H1 (cell line): ENCODE results near the gene NOC4L. TPM values are rescaled to one million over a fixed set of nuclear protein-coding genes. Genes with fewer than 3 reads are reported as not detected.

Source experiments
- CTCF ChIA-PET: fragments of 300-600 bp; sonication (Branson Sonifier 250); formaldehyde crosslinking; loops from one replicate; lab custom pipeline; 2021; ENCODE audit not compliant: partially characterized antibody; lab: Charles Lee
- POLR2A ChIA-PET: fragments of 300-600 bp; sonication (Branson Sonifier 250); formaldehyde crosslinking; loops from one replicate; lab custom pipeline; 2021; ENCODE audit warnings: inconsistent platforms; ENCODE audit not compliant: partially characterized antibody; lab: Charles Lee
- DNase-seq, 2 experiments: peaks; one replicate each; pipeline versions ENCODE4 v3.0.0 to v3.0.0-alpha.2; 2010 to 2022; ENCODE audit warnings: low spot score in 2 of 2, low read depth in 1 of 2, mixed read lengths in 1 of 2
- FAIRE-seq: peaks from 2 replicates; lab custom pipeline; 2011; peaks lifted over from hg19 to GRCh38; lab: Jason Lieb, UNC
- H2AFZ ChIP-seq: 2 replicates; pipeline ENCODE4 v1.8.1; 2012; ENCODE audit warnings: low read length, inconsistent platforms
- H2AK5ac ChIP-seq: 2 replicates; pipeline ENCODE4 v1.6.1; 2013; ENCODE audit warnings: low read depth, low read length
- H2BK120ac ChIP-seq: replicated peaks from 2 replicates; pipeline ENCODE3; 2013; ENCODE audit warnings: low read depth, low read length, inconsistent platforms
- H2BK12ac ChIP-seq: 2 replicates; pipeline ENCODE4 v1.6.1; 2013; ENCODE audit warnings: low read depth, low read length
- H2BK15ac ChIP-seq: 2 replicates; pipeline ENCODE4 v1.6.1; 2013; ENCODE audit warnings: low read length
- H2BK20ac ChIP-seq: 2 replicates; pipeline ENCODE4 v1.6.1; 2013; ENCODE audit warnings: low read length
- H2BK5ac ChIP-seq: 2 replicates; pipeline ENCODE4 v1.6.1; 2013; ENCODE audit warnings: low read depth, low read length
- H3K14ac ChIP-seq: 2 replicates; pipeline ENCODE4 v1.6.1; 2013; ENCODE audit warnings: inconsistent platforms; ENCODE audit not compliant: insufficient read length
- H3K18ac ChIP-seq: 2 replicates; pipeline ENCODE4 v1.6.1; 2013; ENCODE audit warnings: low read length; ENCODE audit errors: extremely low read depth
- H3K23ac ChIP-seq: 2 replicates; pipeline ENCODE4 v1.6.1; 2013; ENCODE audit warnings: inconsistent platforms; ENCODE audit not compliant: insufficient read length
- H3K23me2 ChIP-seq: 2 replicates; pipeline ENCODE4 v1.6.1; 2013; ENCODE audit warnings: low read depth, low read length
- H3K27ac ChIP-seq: 2 replicates; pipeline ENCODE4 v1.6.1; 2011; ENCODE audit warnings: low read depth, low read length, inconsistent platforms
- H3K27me3 ChIP-seq, 4 experiments: replicated peaks in 1 of 4; 1 replicate in 1 of 4; 2 replicates in 3 of 4; pipeline versions ENCODE4 v1.6.1 to v1.8.1; 2011 to 2013; ENCODE audit warnings: low read length in 3 of 4, mild to moderate bottlenecking in 3 of 4, inconsistent platforms in 2 of 4, mixed read lengths in 2 of 4, moderate library complexity in 1 of 4; ENCODE audit not compliant: control insufficient read depth in 3 of 4, insufficient read depth in 3 of 4; ENCODE audit errors: extremely low read depth in 1 of 4
- H3K36me3 ChIP-seq, 4 experiments: 2 replicates each; pipeline versions ENCODE4 v1.6.1 to v1.8.1; 2011 to 2013; ENCODE audit warnings: mild to moderate bottlenecking in 4 of 4, low read length in 3 of 4, moderate library complexity in 2 of 4, control low read depth in 1 of 4, inconsistent platforms in 1 of 4; ENCODE audit not compliant: insufficient read depth in 4 of 4, control insufficient read depth in 2 of 4
- H3K4ac ChIP-seq: replicated peaks from 2 replicates; pipeline ENCODE3; 2013; ENCODE audit warnings: low read length, low read depth, mixed read lengths, inconsistent platforms; ENCODE audit not compliant: insufficient read length
- H3K4me1 ChIP-seq, 4 experiments: replicated peaks in 1 of 4; 1 replicate in 1 of 4; 2 replicates in 3 of 4; pipeline versions ENCODE4 v1.6.1 to v1.8.1; 2011 to 2013; ENCODE audit warnings: low read length in 3 of 4, inconsistent platforms in 2 of 4, mixed read lengths in 1 of 4; ENCODE audit not compliant: insufficient read depth in 4 of 4, control insufficient read depth in 3 of 4
- H3K4me2 ChIP-seq, 2 experiments: 2 replicates each; pipeline versions ENCODE4 v1.6.1 to v1.8.1; 2011 to 2013; ENCODE audit warnings: low read depth in 2 of 2, low read length in 2 of 2, control low read depth in 1 of 2, inconsistent platforms in 1 of 2, mild to moderate bottlenecking in 1 of 2; ENCODE audit not compliant: insufficient read depth in 1 of 2
- H3K4me3 ChIP-seq, 4 experiments: fragments of 200-600, 300-600 bp in 1 of 4; sonication (generic), shearing (Covaris generic), sonication (Bioruptor Twin) in 1 of 4; 2 replicates each; pipeline versions ENCODE4 v1.5.1 to v1.8.1; 2011 to 2016; ENCODE audit warnings: low read length in 4 of 4, low read depth in 3 of 4, control low read depth in 2 of 4, inconsistent platforms in 2 of 4, mild to moderate bottlenecking in 2 of 4, mixed read lengths in 1 of 4, moderate library complexity in 1 of 4; ENCODE audit not compliant: insufficient read depth in 2 of 4; ENCODE audit errors: extremely low read depth in 1 of 4
- H3K56ac ChIP-seq: replicated peaks from 2 replicates; pipeline ENCODE3; 2013; ENCODE audit warnings: low read depth, mild to moderate bottlenecking, mixed read lengths, low read length, inconsistent platforms; ENCODE audit not compliant: insufficient read length
- H3K79me1 ChIP-seq: 2 replicates; pipeline ENCODE4 v1.6.1; 2013; ENCODE audit warnings: low read depth, low read length, control low read depth
- H3K79me2 ChIP-seq, 2 experiments: 2 replicates each; pipeline versions ENCODE4 v1.6.1 to v1.8.1; 2012 to 2013; ENCODE audit warnings: low read length in 2 of 2, mild to moderate bottlenecking in 2 of 2, inconsistent platforms in 1 of 2; ENCODE audit not compliant: insufficient read depth in 2 of 2, control insufficient read depth in 1 of 2
- H3K9ac ChIP-seq, 4 experiments: replicated peaks in 1 of 4; 1 replicate in 1 of 4; 2 replicates in 3 of 4; pipeline versions ENCODE4 v1.6.1 to v1.8.1; 2011 to 2013; ENCODE audit warnings: low read depth in 3 of 4, low read length in 3 of 4, control low read depth in 2 of 4, mild to moderate bottlenecking in 2 of 4, moderate library complexity in 2 of 4, inconsistent platforms in 1 of 4; ENCODE audit errors: extremely low read depth in 1 of 4
- H3K9me3 ChIP-seq, 2 experiments: 2 replicates each; pipeline versions ENCODE4 v1.6.1 to v1.8.1; 2012 to 2013; ENCODE audit warnings: mild to moderate bottlenecking in 2 of 2, moderate library complexity in 2 of 2, control low read depth in 1 of 2, inconsistent platforms in 1 of 2, low read depth in 1 of 2, low read length in 1 of 2, mixed read lengths in 1 of 2; ENCODE audit not compliant: insufficient read depth in 2 of 2
- H4K20me1 ChIP-seq, 2 experiments: replicated peaks in 1 of 2; 2 replicates each; pipeline versions ENCODE3 to v1.8.1; 2011 to 2013; ENCODE audit warnings: inconsistent platforms in 2 of 2, low read length in 2 of 2, mild to moderate bottlenecking in 1 of 2; ENCODE audit not compliant: insufficient read depth in 2 of 2, control insufficient read depth in 1 of 2
- H4K5ac ChIP-seq: 2 replicates; pipeline ENCODE4 v1.6.1; 2013; ENCODE audit warnings: low read length, low read depth, mixed read lengths, inconsistent platforms; ENCODE audit not compliant: insufficient read length
- H4K8ac ChIP-seq: 2 replicates; pipeline ENCODE4 v1.8.0; 2013; ENCODE audit warnings: mild to moderate bottlenecking, moderate library complexity, low read length, inconsistent platforms; ENCODE audit not compliant: insufficient read depth; ENCODE audit errors: extremely low read depth
- H4K91ac ChIP-seq: replicated peaks from 2 replicates; pipeline ENCODE3; 2013; ENCODE audit warnings: low read length, mixed read lengths, inconsistent platforms; ENCODE audit not compliant: insufficient read length
- CTCF ChIP-seq, 3 experiments: IDR thresholded peaks; 1 replicate in 2 of 3; 2 replicates in 1 of 3; pipeline versions ENCODE4 v1.5.1 to v1.6.1; 2011; ENCODE audit warnings: low read length in 3 of 3, mild to moderate bottlenecking in 3 of 3, inconsistent platforms in 2 of 3, low read depth in 1 of 3, moderate library complexity in 1 of 3; ENCODE audit not compliant: insufficient read depth in 1 of 3; ENCODE audit errors: control extremely low read depth in 1 of 3
- KDM4A ChIP-seq: IDR thresholded peaks from one replicate; pipeline ENCODE4 v1.7.1; 2012; ENCODE audit warnings: low read depth, mild to moderate bottlenecking, moderate library complexity, low read length, inconsistent platforms; ENCODE audit not compliant: severe bottlenecking
- TAF7 ChIP-seq: optimal IDR thresholded peaks from 2 replicates; pipeline ENCODE3; 2011; ENCODE audit warnings: low read depth, mild to moderate bottlenecking, inconsistent platforms, low read length, moderate library complexity, borderline replicate concordance
- WGBS, 2 experiments: shearing (Covaris generic) in 1 of 2; methylation state at CpG; one replicate each; pipeline versions ENCODE4 v1.1.6 to v1.1.7; 2013 to 2015; ENCODE audit warnings: low lambda C conversion rate in 2 of 2, mixed read lengths in 2 of 2, inconsistent platforms in 1 of 2, low coverage in 1 of 2, missing lambda C conversion rate in 1 of 2; ENCODE audit not compliant: insufficient replicate concordance in 2 of 2, insufficient coverage in 1 of 2, insufficient read length in 1 of 2; ENCODE audit errors: extremely low coverage in 1 of 2, missing lambda C conversion rate in 1 of 2; 5-methylcytosine and 5-hydroxymethylcytosine counted together
- polyA plus RNA-seq, 7 experiments: library from polyadenylated mRNA; depleted of rRNA in 3 of 7; stranded (reverse) in 5 of 7; unstranded in 2 of 7; fragments of >200 nt in 5 of 7; fragments of 200-250 nt in 2 of 7; gene quantifications; 1 replicate in 5 of 7; 2 replicates in 1 of 7; 4 replicates in 1 of 7; pipeline versions ENCODE4 v1.2.1 to v1.2.3, GENCODE V29; 2011 to 2013; ENCODE audit warnings: missing spikeins in 2 of 7, mixed read lengths in 2 of 7
- total RNA-seq: library from RNA; stranded (reverse); fragmentation: NEBNext Ultra II Directional; extraction: Animal tissue kit (Norgen Biotek cat#: 25700); gene quantifications from 2 replicates; pipeline ENCODE4 v1.2.1, GENCODE V29; 2021

Gene NOC4L
- total and polyA plus RNA-seq, 2 of the 8 experiments (the other 6 are each of a cell fraction or from before 2014, with no cell fraction given), result 26.8 to 40.3 TPM

DNA sequence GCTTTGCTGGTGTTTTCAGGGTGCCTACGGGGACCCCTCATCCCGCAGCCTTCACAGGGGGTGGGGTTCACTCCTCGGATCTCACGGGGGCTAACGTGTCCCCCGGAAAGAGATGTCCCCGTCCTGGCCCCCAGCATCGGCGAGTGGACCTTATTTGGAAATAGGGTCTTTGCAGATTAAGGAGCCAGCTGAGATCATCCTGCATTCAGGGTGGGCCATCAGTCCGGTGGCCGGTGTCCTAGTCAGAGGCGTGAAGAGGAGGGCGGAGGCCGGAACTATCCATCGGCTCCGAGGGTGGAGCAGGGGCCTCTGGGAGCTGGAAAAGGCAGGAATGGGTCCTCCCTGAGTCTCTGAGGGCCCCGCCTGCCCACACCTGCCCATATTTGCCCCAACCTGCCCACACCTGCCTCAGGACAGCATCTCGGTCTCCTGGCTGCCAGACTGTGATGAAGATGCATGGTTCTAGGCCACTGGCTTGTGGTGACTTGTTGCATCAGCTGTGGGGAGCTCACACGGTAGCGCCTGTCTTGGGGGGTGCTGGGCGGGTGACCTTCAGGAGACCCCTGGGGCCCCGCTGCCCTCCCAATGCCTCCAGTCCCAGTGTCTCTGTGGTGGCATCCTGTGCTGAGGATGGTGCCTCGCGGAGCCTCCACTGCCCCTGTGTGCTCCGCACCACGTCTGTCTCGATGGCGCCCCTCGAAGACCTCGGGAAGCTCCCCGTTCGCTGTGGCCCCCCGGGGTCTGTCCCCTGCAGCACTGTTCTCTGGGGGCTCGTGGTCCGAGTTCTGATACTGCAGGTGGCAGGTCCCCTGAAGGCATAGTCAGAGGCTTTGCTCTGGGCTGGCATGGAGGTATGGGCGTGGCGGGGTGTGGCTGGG lies 14.7 kb downstream of the NOC4L start:
- POLR2A ChIA-PET, result no interaction called here
- peaks cover 0 to 4% (median 0%) of the 10 kb centered on the region in 4 experiments; a peak in 3 of 7 replicates for H3K27me3 ChIP-seq

More for the DNA sequence above, 14.7 kb downstream of the NOC4L start:
- Histone ChIP-seq H3K23me2 (peaks cover 31% of the 10 kb centered on the region), H3K4me1 (peaks cover 0 to 3% (median 1%) of the 10 kb centered on the region in 4 experiments; a peak in 4 of 7 replicates), H3K56ac (no peak overlapping the region), H2AFZ (no peak overlapping the region), H2BK15ac (no peak overlapping the region), H4K5ac (no peak overlapping the region), H4K20me1 (peaks cover 0 to 30% of the 10 kb centered on the region in 2 experiments), H2BK20ac (no peak overlapping the region), H3K14ac (no peak overlapping the region), H3K9me3 (peaks cover 0 to 20% of the 10 kb centered on the region in 2 experiments; a peak in 3 of 4 replicates), H3K9ac (no peak overlapping the region), H3K4me3 (no peak overlapping the region), H3K4ac (no peak overlapping the region), H2BK5ac (no peak overlapping the region), H2AK5ac (no peak overlapping the region), H2BK12ac (no peak overlapping the region), H3K4me2 (no peak overlapping the region), H3K79me2 (peaks cover 0 to 3% of the 10 kb centered on the region in 2 experiments; a peak in 1 of 4 replicates), H3K18ac (no peak overlapping the region), H3K79me1 (peaks cover 10% of the 10 kb centered on the region; the same call in 1 of the 2 replicates), H3K27ac (no peak overlapping the region), H3K36me3 (peaks cover 8 to 25% (median 20%) of the 10 kb centered on the region in 4 experiments; a peak in 5 of 8 replicates), H3K23ac (no peak overlapping the region), H4K91ac (no peak overlapping the region), H4K8ac (no peak overlapping the region; the same call in 1 of the 2 replicates), H2BK120ac (no peak overlapping the region)
- no peak for TF ChIP-seq CTCF (IDR thresholded peaks at IDR 0.05; ENCODE audit: control extremely low read depth in 1 of 3, insufficient read depth in 1 of 3, low read depth in 1 of 3, low read length in 3 of 3)
- TF ChIP-seq KDM4A, result no peak
- no peak for TF ChIP-seq TAF7
- WGBS, 2 experiments, result 95% methylated on average over 36 of the region's 37 CpGs; no CpG with 5 or more reads in 1 of the 2 experiments
- CTCF ChIA-PET, result interaction anchor here (0.6 to 1.0 kb wide), 2 partner anchors 52 to 70 kb away, joined by 3 to 4 read pairs; no protein-coding TSS in a partner anchor
- DNase-seq, result no peak
- no peak for FAIRE-seq
